Panc1 (cell line): Measurements from ENCODE around the gene SSR3. TPM values are rescaled to one million over a fixed set of nuclear protein-coding genes. Genes with fewer than 3 reads are reported as not detected.
A peak's percentile ranks its signal among the peaks of the same experiment; 100 is the strongest.

ENCODE experiments used
- ATAC-seq: fragments of 200-7000 bp; cut with Tn5 transposase; 2 replicates; pipeline ENCODE4 v1.9.1; 2020; ENCODE audit warnings: mild to moderate bottlenecking, moderate library complexity
- BruUV-seq: library from RNA; stranded (reverse); fragments of 400-500 nt; replicated peaks from 2 replicates; lab custom pipeline; 2021; lab: Mats Ljungman, UMichigan
- CTCF ChIA-PET: fragments of 300-600 bp; sonication (Branson Sonifier 250); formaldehyde crosslinking; loops from one replicate; lab custom pipeline; 2022; ENCODE audit warnings: antibody characterized with exemption; lab: Charles Lee
- POLR2A ChIA-PET: fragments of 300-600 bp; sonication (Branson Sonifier 250); formaldehyde crosslinking; loops from one replicate; lab custom pipeline; 2022; ENCODE audit warnings: antibody characterized with exemption; lab: Charles Lee
- DNase-seq: peaks from one replicate; pipeline ENCODE4 v3.0.0-alpha.2; 2010; ENCODE audit warnings: low read depth, low spot score
- H3K27ac ChIP-seq: 2 replicates; pipeline ENCODE4 v1.5.1; 2011; ENCODE audit warnings: mild to moderate bottlenecking, low read length, inconsistent platforms
- H3K27me3 ChIP-seq: fragments of 200-500 bp; sonication (Bioruptor generic); 2 replicates; pipeline ENCODE4 v1.6.0; 2014; ENCODE audit warnings: low read length, inconsistent platforms; ENCODE audit not compliant: control insufficient read depth, insufficient read depth
- H3K36me3 ChIP-seq: fragments of 200-500 bp; sonication (Bioruptor generic); 2 replicates; pipeline ENCODE4 v1.5.1; 2014; ENCODE audit warnings: inconsistent platforms, mild to moderate bottlenecking, low read length, moderate library complexity; ENCODE audit not compliant: control insufficient read depth, insufficient read depth
- H3K4me1 ChIP-seq: 2 replicates; pipeline ENCODE4 v1.5.1; 2011; ENCODE audit warnings: inconsistent platforms, mild to moderate bottlenecking, low read length, moderate library complexity; ENCODE audit not compliant: control insufficient read depth, insufficient read depth
- H3K4me3 ChIP-seq, 2 experiments: 2 replicates each; pipeline ENCODE4 v1.5.1; 2011 to 2012; ENCODE audit warnings: low read depth in 2 of 2, low read length in 2 of 2, mild to moderate bottlenecking in 2 of 2, inconsistent platforms in 1 of 2, moderate library complexity in 1 of 2
- H3K9me3 ChIP-seq: fragments of 200-500 bp; sonication (Bioruptor generic); 2 replicates; pipeline ENCODE4 v1.5.1; 2014; ENCODE audit warnings: low read depth, mild to moderate bottlenecking, inconsistent platforms, low read length, moderate library complexity; ENCODE audit not compliant: control insufficient read depth, insufficient read depth
- CTCF ChIP-seq: fragments of 450-650 bp; IDR thresholded peaks from 2 replicates; pipeline ENCODE4 v1.5.1; 2017; ENCODE audit warnings: mild to moderate bottlenecking
- POLR2AphosphoS5 ChIP-seq: IDR thresholded peaks from 2 replicates; pipeline ENCODE4 v1.6.1; 2012; ENCODE audit warnings: mild to moderate bottlenecking, low read depth, low read length, moderate library complexity
- REST ChIP-seq, 2 experiments: IDR thresholded peaks; 2 replicates each; pipeline ENCODE4 v1.6.1; 2011 to 2012; ENCODE audit warnings: low read depth in 2 of 2, control low read depth in 1 of 2, low read length in 1 of 2, mild to moderate bottlenecking in 1 of 2, moderate library complexity in 1 of 2; ENCODE audit not compliant: insufficient read depth in 1 of 2
- SIN3A ChIP-seq: IDR thresholded peaks from 2 replicates; pipeline ENCODE4 v1.6.1; 2012; ENCODE audit warnings: low read depth, mild to moderate bottlenecking, low read length, moderate library complexity, borderline replicate concordance; ENCODE audit not compliant: insufficient read depth
- TCF7L2 ChIP-seq: IDR thresholded peaks from 2 replicates; pipeline ENCODE4 v1.6.1; 2011; ENCODE audit warnings: mild to moderate bottlenecking, low read depth, low read length, inconsistent platforms
- in situ Hi-C: cut with HindIII; loops from 2 replicates; pipeline ENCODE4 v1.10.0; 2016; ENCODE audit warnings: low sequenced_read_pairs, low pct_unique_long_range_greater_than_20kb
- intact Hi-C: fragments of 100-400 bp; cut with micrococcal nuclease; formaldehyde crosslinking; loops from one replicate; pipeline ENCODE4 v1.10.0; 2022; ENCODE audit not compliant: unreplicated experiment
- total RNA-seq: library from RNA; stranded (reverse); gene quantifications from one replicate; pipeline ENCODE4 v1.2.1, GENCODE V29; 2021; ENCODE audit not compliant: unreplicated experiment

SSR3 gene
- total RNA-seq, 1 experiment from 2014 or later = 154 TPM

DNA sequence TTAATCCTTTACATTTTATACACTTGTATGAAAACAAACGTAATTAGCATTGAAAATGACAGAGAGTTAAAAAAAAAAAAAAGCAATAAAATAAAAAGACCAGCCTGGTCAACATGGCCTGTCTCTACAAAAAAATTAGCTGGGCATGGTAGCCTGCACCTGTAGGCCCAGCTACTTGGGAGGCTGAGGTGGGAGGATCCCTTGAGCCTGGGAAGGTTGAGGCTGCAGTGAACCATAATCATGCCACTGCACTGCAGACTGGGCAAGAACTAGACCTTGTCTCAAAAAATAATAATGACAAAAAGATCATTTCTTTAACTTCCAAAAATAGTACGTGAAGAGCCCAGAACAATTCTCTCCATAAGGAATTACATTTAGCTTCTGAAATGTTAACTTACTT, 1.9 kb downstream of the SSR3 start:
- ATAC-seq = no peak
- no peak for TF ChIP-seq REST (IDR thresholded peaks at IDR 0.05; ENCODE audit: insufficient read depth in 1 of 2, low read depth in 2 of 2, low read length in 1 of 2)
- TF ChIP-seq POLR2AphosphoS5 = no peak
- ChIA-PET POLR2A (no interaction called here), CTCF (no interaction called here)
- H3K4me3 ChIP-seq = peak overlapping the region in 1 of 2 experiments; percentile 67; a peak in 2 of 4 replicates
- no TSS peak for BruUV-seq
- H3K27ac ChIP-seq = no peak overlapping the region
- in situ Hi-C loops = no loop called here
- H3K4me1 ChIP-seq = peaks cover 12% of the 10 kb centered on the region; the same call in 1 of the 2 replicates
- no peak for DNase-seq
- peaks cover 37% of the 10 kb centered on the region for H3K36me3 ChIP-seq
- no peaks in the 10 kb centered on the region for H3K9me3 ChIP-seq
- intact Hi-C loops = loop anchor here (5.0 kb wide), 1 partner anchor 584 kb away; no protein-coding TSS in a partner anchor
- H3K27me3 ChIP-seq = no peaks in the 10 kb centered on the region

DNA sequence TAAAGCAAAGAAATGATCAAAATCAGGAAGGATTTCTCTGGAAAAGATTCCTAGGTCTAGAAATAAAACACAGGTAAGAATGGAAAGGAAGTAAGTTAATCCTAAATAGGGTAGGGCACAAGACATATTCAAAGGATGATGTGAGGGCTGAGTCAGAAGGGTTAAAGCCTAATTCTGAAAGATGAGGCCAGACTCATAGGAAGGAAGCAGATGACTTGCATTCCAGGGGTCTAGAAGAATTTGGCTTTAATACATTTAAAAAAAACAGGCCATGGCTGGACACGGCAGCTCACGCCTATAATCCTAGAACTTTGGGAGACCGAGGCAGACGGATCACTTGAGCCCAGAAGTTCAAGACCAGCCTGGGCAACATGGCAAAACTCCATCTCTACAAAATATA, 3.2 kb downstream of the SSR3 start:
- Histone ChIP-seq H3K4me3 (no peak overlapping the region), H3K27me3 (no peaks in the 10 kb centered on the region), H3K27ac (no peak overlapping the region), H3K9me3 (no peaks in the 10 kb centered on the region), H3K36me3 (peaks cover 49% of the 10 kb centered on the region), H3K4me1 (peaks cover 12% of the 10 kb centered on the region; the same call in 1 of the 2 replicates)
- ChIA-PET CTCF (no interaction called here), POLR2A (no interaction called here)
- intact Hi-C loops (loop anchor here (5.0 kb wide), 1 partner anchor 586 kb away; no protein-coding TSS in a partner anchor), in situ Hi-C loops (no loop called here)
- DNase-seq (no peak), ATAC-seq (no peak)
- BruUV-seq = no TSS peak
- TF ChIP-seq CTCF (no peak), POLR2AphosphoS5 (no peak), TCF7L2 (no peak), REST (IDR thresholded peaks at IDR 0.05; ENCODE audit: insufficient read depth in 1 of 2, low read depth in 2 of 2, low read length in 1 of 2) (no peak), SIN3A (no peak)
